Measurements from ENCODE around the gene FAM219B. TPM values are rescaled to one million over a fixed set of nuclear protein-coding genes. Genes with fewer than 3 reads are reported as not detected.

FAM219B gene
- total and polyA plus RNA-seq, 8 donors, result 12.3 to 85.3 (median 40.3) TPM

- Histone ChIP-seq H3K4me1 (peaks cover 46 to 68% (median 59%) of the 10 kb centered on the region in 4 donors), H3K27ac (peak overlapping the region in 1 of 5 donors; percentile 86), H3K4me3 (peak overlapping the region in 3 of 4 donors; percentile 54 to 79 (median 56)), H3K9me3 (no peaks in the 10 kb centered on the region), H3K36me3 (no peaks in the 10 kb centered on the region), H3K27me3 (peaks cover 0 to 39% (median 0%) of the 10 kb centered on the region in 3 donors)
- peak in 1 of 2 donors; percentile 63 for DNase-seq
- intact Hi-C loops (cut with DNase I; ENCODE audit: low total_unique reads), result loop anchor here (5.0 kb wide), 1 partner anchor 182 kb away; no protein-coding TSS in a partner anchor
- TF ChIP-seq CTCF (IDR thresholded peaks at IDR 0.05) (no peak), POLR2A (IDR thresholded peaks at IDR 0.05) (no peak), EP300 (IDR thresholded peaks at IDR 0.05) (no peak)
Measured at GRCh38 chr15:74954515-74954914, 47.9 kb upstream of the FAM219B start.

- Histone ChIP-seq H3K9me3 (no peaks in the 10 kb centered on the region), H3K36me3 (no peaks in the 10 kb centered on the region), H3K27ac (no peak overlapping the region), H3K27me3 (peaks cover 0 to 13% (median 0%) of the 10 kb centered on the region in 3 donors), H3K4me3 (no peak overlapping the region), H3K4me1 (peaks cover 17 to 33% (median 24%) of the 10 kb centered on the region in 4 donors)
- no peak for DNase-seq
- TF ChIP-seq POLR2A (IDR thresholded peaks at IDR 0.05) (no peak), CTCF (IDR thresholded peaks at IDR 0.05) (no peak), EP300 (IDR thresholded peaks at IDR 0.05) (no peak), POLR2AphosphoS5 (IDR thresholded peaks at IDR 0.05) (no peak)
- 47 to 66% (median 63%) methylated on average over 3 of the region's 3 CpGs for WGBS, 5 donors
- intact Hi-C loops (cut with DNase I; ENCODE audit: low total_unique reads), result loop anchor here (5.0 kb wide), 1 partner anchor 179 kb away; no protein-coding TSS in a partner anchor
Measured at GRCh38 chr15:74951006-74951405, 44.4 kb upstream of the FAM219B start.

GRCh38 chr15:74950078-74950908, 43.6 kb upstream of the FAM219B start:
- H3K27ac ChIP-seq, result no peak overlapping the region
- H3K27me3 ChIP-seq, result peaks cover 0 to 9% (median 0%) of the 10 kb centered on the region in 3 donors
- H3K4me1 ChIP-seq, result peaks cover 10 to 25% (median 17%) of the 10 kb centered on the region in 4 donors
- H3K4me3 ChIP-seq, result no peak overlapping the region
- peak; percentile 85 to 91 for DNase-seq
- H3K36me3 ChIP-seq, result no peaks in the 10 kb centered on the region
- intact Hi-C loops (cut with DNase I; ENCODE audit: low total_unique reads), result loop anchor here (5.0 kb wide), 1 partner anchor 178 kb away; no protein-coding TSS in a partner anchor
- no peak for TF ChIP-seq POLR2A (IDR thresholded peaks at IDR 0.05)
- peak in 6 of 7 experiments; percentile 64 to 100 (median 96) for TF ChIP-seq CTCF (IDR thresholded peaks at IDR 0.05)
- peak in 2 of 3 donors; percentile 9 to 81 for TF ChIP-seq POLR2AphosphoS5 (IDR thresholded peaks at IDR 0.05)
- 30 to 45% (median 37%) methylated on average over 7 of the region's 7 CpGs for WGBS, 5 donors
- H3K9me3 ChIP-seq, result no peaks in the 10 kb centered on the region

GRCh38 chr15:74937590-74938371, 31.1 kb upstream of the FAM219B start, which contains the start of gene COX5A:
Gene COX5A, minus strand, starts transcription at chr15:74938073. Its CDS starts 59 bp downstream, at chr15:74938014.
- Histone ChIP-seq H3K36me3 (no peaks in the 10 kb centered on the region), H3K4me3 (peak within 1 kb of the TSS; percentile 86 to 90 (median 87)), H3K9me3 (no peaks in the 10 kb centered on the region), H3K27ac (peak within 1 kb of the TSS; percentile 93 to 99 (median 97)), H3K4me1 (peaks cover 26 to 49% (median 41%) of the 10 kb centered on the region in 4 donors), H3K27me3 (no peaks in the 10 kb centered on the region)
- TF ChIP-seq POLR2A (IDR thresholded peaks at IDR 0.05) (peak in 1 of 4 donors; percentile 76), POLR2AphosphoS5 (IDR thresholded peaks at IDR 0.05) (peak; percentile 90 to 95 (median 93)), CTCF (IDR thresholded peaks at IDR 0.05) (peak in 1 of 7 experiments; percentile 5), EP300 (IDR thresholded peaks at IDR 0.05) (no peak)
- 0 to 1% (median 0%) methylated on average over 27 to 85 of the region's 85 CpGs for WGBS, 5 donors
- intact Hi-C loops (cut with DNase I; ENCODE audit: low total_unique reads), result no loop called here
- peak; percentile 95 to 99 for DNase-seq

Data from stomach (tissue), 9 donors.